ENCODE results near the gene CEP192. TPM values are rescaled to one million over a fixed set of nuclear protein-coding genes. Genes with fewer than 3 reads are reported as not detected.

The CEP192 gene
- total RNA-seq, 4 donors from 2014 or later, result 16.9 to 28.6 (median 20.0) TPM

GRCh38 chr18:13108330-13108729 is 117.2 kb downstream of the CEP192 start:
- H3K4me3 ChIP-seq, result no peak overlapping the region
- no peak overlapping the region for H3K27ac ChIP-seq
- no peak for ATAC-seq
- WGBS, 2 donors (ENCODE audit: low coverage in 1 of 2), result 100% methylated on average over 1 to 2 of the region's 2 CpGs
- no peaks in the 10 kb centered on the region for H3K4me1 ChIP-seq
- peaks cover 0 to 72% of the 10 kb centered on the region in 2 donors for H3K36me3 ChIP-seq
- TF ChIP-seq POLR2A (IDR thresholded peaks at IDR 0.05) (no peak), POLR2AphosphoS5 (IDR thresholded peaks at IDR 0.05) (no peak), EP300 (IDR thresholded peaks at IDR 0.05) (no peak), CTCF (IDR thresholded peaks at IDR 0.05) (no peak)
- no peaks in the 10 kb centered on the region for H3K9me3 ChIP-seq
- H3K27me3 ChIP-seq, result no peaks in the 10 kb centered on the region

GRCh38 chr18:13110559-13110958 is 119.4 kb downstream of the CEP192 start:
- no peak for ATAC-seq
- Histone ChIP-seq H3K4me3 (no peak overlapping the region), H3K27me3 (no peaks in the 10 kb centered on the region), H3K27ac (no peak overlapping the region), H3K36me3 (peaks cover 0 to 67% of the 10 kb centered on the region in 2 donors), H3K9me3 (no peaks in the 10 kb centered on the region), H3K4me1 (no peaks in the 10 kb centered on the region)
- TF ChIP-seq POLR2A (IDR thresholded peaks at IDR 0.05), result no peak
- TF ChIP-seq CTCF (IDR thresholded peaks at IDR 0.05), result no peak
- TF ChIP-seq POLR2AphosphoS5 (IDR thresholded peaks at IDR 0.05), result no peak
- no peak for TF ChIP-seq EP300 (IDR thresholded peaks at IDR 0.05)
- 45 to 60% methylated on average over 1 to 3 of the region's 3 CpGs for WGBS, 2 donors (ENCODE audit: low coverage in 1 of 2)

- no peaks in the 10 kb centered on the region for H3K4me1 ChIP-seq
- no peaks in the 10 kb centered on the region for H3K9me3 ChIP-seq
- TF ChIP-seq POLR2A (IDR thresholded peaks at IDR 0.05) (no peak), CTCF (IDR thresholded peaks at IDR 0.05) (peak in 3 of 4 experiments; percentile 40 to 56 (median 43))
- WGBS, 2 donors (ENCODE audit: low coverage in 1 of 2), result 25 to 80% methylated on average over 1 to 7 of the region's 8 CpGs
- H3K27ac ChIP-seq, result no peak overlapping the region
- H3K36me3 ChIP-seq, result peaks cover 0 to 67% of the 10 kb centered on the region in 2 donors
- peak; percentile 51 for ATAC-seq
- no peak overlapping the region for H3K4me3 ChIP-seq
- no peaks in the 10 kb centered on the region for H3K27me3 ChIP-seq
These were observed 121.8 kb downstream of the CEP192 start for GRCh38 chr18:13112982-13113381.

GRCh38 chr18:13120255-13120654 is 129.1 kb downstream of the CEP192 start:
- Histone ChIP-seq H3K27me3 (no peaks in the 10 kb centered on the region), H3K4me3 (no peak overlapping the region), H3K36me3 (peaks cover 0 to 53% of the 10 kb centered on the region in 2 donors), H3K9me3 (no peaks in the 10 kb centered on the region), H3K27ac (no peak overlapping the region), H3K4me1 (no peaks in the 10 kb centered on the region)
- ATAC-seq, result no peak
- WGBS, 2 donors (ENCODE audit: low coverage in 1 of 2), result 84 to 92% methylated on average over 3 of the region's 3 CpGs
- TF ChIP-seq CTCF (IDR thresholded peaks at IDR 0.05), result no peak
- TF ChIP-seq POLR2A (IDR thresholded peaks at IDR 0.05), result no peak
- no peak for TF ChIP-seq EP300 (IDR thresholded peaks at IDR 0.05)
- no peak for TF ChIP-seq POLR2AphosphoS5 (IDR thresholded peaks at IDR 0.05)

GRCh38 chr18:13120983-13121441 is 129.8 kb downstream of the CEP192 start:
- peak; percentile 19 for ATAC-seq
- no peak overlapping the region for H3K4me3 ChIP-seq
- no peaks in the 10 kb centered on the region for H3K9me3 ChIP-seq
- peaks cover 0 to 46% of the 10 kb centered on the region in 2 donors for H3K36me3 ChIP-seq
- no peaks in the 10 kb centered on the region for H3K4me1 ChIP-seq
- 50 to 83% methylated on average over 2 to 4 of the region's 4 CpGs for whole genome bisulfite sequencing, 2 donors (ENCODE audit: low coverage in 1 of 2)
- H3K27me3 ChIP-seq, result no peaks in the 10 kb centered on the region
- TF ChIP-seq CTCF (IDR thresholded peaks at IDR 0.05), result no peak
- no peak for TF ChIP-seq POLR2A (IDR thresholded peaks at IDR 0.05)
- TF ChIP-seq EP300 (IDR thresholded peaks at IDR 0.05), result no peak
- TF ChIP-seq POLR2AphosphoS5 (IDR thresholded peaks at IDR 0.05), result no peak
- H3K27ac ChIP-seq, result no peak overlapping the region
